ENCODE measurements around the gene ZNF609. TPM values are rescaled to one million over a fixed set of nuclear protein-coding genes. Genes with fewer than 3 reads are reported as not detected.

The ZNF609 gene
- total RNA-seq, 1 experiment from 2014 or later = 35.0 TPM

GRCh38 chr15:64560998-64561397 lies 100.6 kb downstream of the ZNF609 start:
- ChIA-PET POLR2A (ENCODE audit: low non-redundant PET) (no interaction called here), CTCF (no interaction called here)
- no peak for TF ChIP-seq EZH2 (IDR thresholded peaks at IDR 0.05; ENCODE audit: borderline replicate concordance, low read depth, low read length, poor library complexity, severe bottlenecking)
- TF ChIP-seq CTCF (conservative IDR thresholded peaks at IDR 0.05; ENCODE audit: low read depth, low read length) = no peak

GRCh38 chr15:64562003-64562640 lies 101.7 kb downstream of the ZNF609 start:
- DNase-seq (ENCODE audit: low spot score) = no peak
- no peak for TF ChIP-seq CTCF (conservative IDR thresholded peaks at IDR 0.05; ENCODE audit: low read depth, low read length)
- TF ChIP-seq EZH2 (IDR thresholded peaks at IDR 0.05; ENCODE audit: borderline replicate concordance, low read depth, low read length, poor library complexity, severe bottlenecking) = no peak
- Histone ChIP-seq H3K27ac (ENCODE audit: low read depth, low read length, poor library complexity, severe bottlenecking) (no peak overlapping the region), H3K4me1 (ENCODE audit: insufficient read depth, low read length, poor library complexity, severe bottlenecking) (peaks cover 15% of the 10 kb centered on the region), H3K36me3 (ENCODE audit: insufficient read depth, low read length, poor library complexity, severe bottlenecking) (no peaks in the 10 kb centered on the region), H3K9me3 (ENCODE audit: low read depth, low read length, poor library complexity, severe bottlenecking) (no peaks in the 10 kb centered on the region), H3K4me3 (ENCODE audit: low read depth, low read length, poor library complexity, severe bottlenecking) (no peak overlapping the region), H3K27me3 (replicated peaks; ENCODE audit: insufficient read depth, low read depth, low read length, poor library complexity) (no peaks in the 10 kb centered on the region)
- intact Hi-C loops (cut with micrococcal nuclease; ENCODE audit: unreplicated experiment) = no loop called here
- POLR2A ChIA-PET (ENCODE audit: low non-redundant PET) = interaction anchor here (0.7 kb wide), 1 partner anchor 12 kb away, joined by 8 read pairs; no protein-coding TSS in a partner anchor
- CTCF ChIA-PET = interaction anchor here (0.6 kb wide), 1 partner anchor 300 kb away, joined by 3 read pairs; no protein-coding TSS in a partner anchor
- no TSS peak for BruUV-seq (replicated peaks)

More at GRCh38 chr15:64560998-64561397, 100.6 kb downstream of the ZNF609 start:
- BruUV-seq (replicated peaks) = no TSS peak
- Histone ChIP-seq H3K9me3 (ENCODE audit: low read depth, low read length, poor library complexity, severe bottlenecking) (no peaks in the 10 kb centered on the region), H3K36me3 (ENCODE audit: insufficient read depth, low read length, poor library complexity, severe bottlenecking) (no peaks in the 10 kb centered on the region), H3K27ac (ENCODE audit: low read depth, low read length, poor library complexity, severe bottlenecking) (no peak overlapping the region), H3K4me1 (ENCODE audit: insufficient read depth, low read length, poor library complexity, severe bottlenecking) (peaks cover 11% of the 10 kb centered on the region), H3K27me3 (replicated peaks; ENCODE audit: insufficient read depth, low read depth, low read length, poor library complexity) (no peaks in the 10 kb centered on the region), H3K4me3 (ENCODE audit: low read depth, low read length, poor library complexity, severe bottlenecking) (no peak overlapping the region)
- intact Hi-C loops (cut with micrococcal nuclease; ENCODE audit: unreplicated experiment) = no loop called here
- peak; percentile 30 for DNase-seq (ENCODE audit: low spot score)

- ChIA-PET POLR2A (ENCODE audit: low non-redundant PET) (no interaction called here), CTCF (no interaction called here)
- H3K4me1 ChIP-seq (ENCODE audit: insufficient read depth, low read length, poor library complexity, severe bottlenecking) = peaks cover 23% of the 10 kb centered on the region
- H3K27me3 ChIP-seq (replicated peaks; ENCODE audit: insufficient read depth, low read depth, low read length, poor library complexity) = no peaks in the 10 kb centered on the region
- no peaks in the 10 kb centered on the region for H3K36me3 ChIP-seq (ENCODE audit: insufficient read depth, low read length, poor library complexity, severe bottlenecking)
- BruUV-seq (replicated peaks) = no TSS peak
- intact Hi-C loops (cut with micrococcal nuclease; ENCODE audit: unreplicated experiment) = no loop called here
- H3K4me3 ChIP-seq (ENCODE audit: low read depth, low read length, poor library complexity, severe bottlenecking) = no peak overlapping the region
- TF ChIP-seq EZH2 (IDR thresholded peaks at IDR 0.05; ENCODE audit: borderline replicate concordance, low read depth, low read length, poor library complexity, severe bottlenecking) = no peak
- DNase-seq (ENCODE audit: low spot score) = no peak
- H3K27ac ChIP-seq (ENCODE audit: low read depth, low read length, poor library complexity, severe bottlenecking) = no peak overlapping the region
- no peaks in the 10 kb centered on the region for H3K9me3 ChIP-seq (ENCODE audit: low read depth, low read length, poor library complexity, severe bottlenecking)
Observed at GRCh38 chr15:64566102-64566501, 105.7 kb downstream of the ZNF609 start.

All from A673 (cell line).